ENCODE measurements around the gene SMIM27.
"Not testable (repeated sequence)": the region's sequence is repeated elsewhere in the genome, so short reads cannot be mapped to it uniquely, and the experiment has no call there.

SMIM27 gene

GRCh38 chr9:32526707-32527048, 25.4 kb upstream of the SMIM27 start:
- H3K4me3 ChIP-seq (ENCODE audit: low read depth, low read length): peak overlapping the region; percentile 86
- TF ChIP-seq, protein P1, sequence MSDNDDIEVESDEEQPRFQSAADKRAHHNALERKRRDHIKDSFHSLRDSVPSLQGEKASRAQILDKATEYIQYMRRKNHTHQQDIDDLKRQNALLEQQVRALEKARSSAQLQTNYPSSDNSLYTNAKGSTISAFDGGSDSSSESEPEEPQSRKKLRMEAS (IDR thresholded peaks at IDR 0.05; ENCODE audit: low read depth, low read length): 0 out of 2 replicates have a peak, but pooled peaks have one; percentile 4
- TF ChIP-seq, protein P2, sequence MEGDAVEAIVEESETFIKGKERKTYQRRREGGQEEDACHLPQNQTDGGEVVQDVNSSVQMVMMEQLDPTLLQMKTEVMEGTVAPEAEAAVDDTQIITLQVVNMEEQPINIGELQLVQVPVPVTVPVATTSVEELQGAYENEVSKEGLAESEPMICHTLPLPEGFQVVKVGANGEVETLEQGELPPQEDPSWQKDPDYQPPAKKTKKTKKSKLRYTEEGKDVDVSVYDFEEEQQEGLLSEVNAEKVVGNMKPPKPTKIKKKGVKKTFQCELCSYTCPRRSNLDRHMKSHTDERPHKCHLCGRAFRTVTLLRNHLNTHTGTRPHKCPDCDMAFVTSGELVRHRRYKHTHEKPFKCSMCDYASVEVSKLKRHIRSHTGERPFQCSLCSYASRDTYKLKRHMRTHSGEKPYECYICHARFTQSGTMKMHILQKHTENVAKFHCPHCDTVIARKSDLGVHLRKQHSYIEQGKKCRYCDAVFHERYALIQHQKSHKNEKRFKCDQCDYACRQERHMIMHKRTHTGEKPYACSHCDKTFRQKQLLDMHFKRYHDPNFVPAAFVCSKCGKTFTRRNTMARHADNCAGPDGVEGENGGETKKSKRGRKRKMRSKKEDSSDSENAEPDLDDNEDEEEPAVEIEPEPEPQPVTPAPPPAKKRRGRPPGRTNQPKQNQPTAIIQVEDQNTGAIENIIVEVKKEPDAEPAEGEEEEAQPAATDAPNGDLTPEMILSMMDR (IDR thresholded peaks at IDR 0.05; ENCODE audit: low read depth, low read length): no peak
- no peak for DNase-seq (ENCODE audit: low read depth)

DNA sequence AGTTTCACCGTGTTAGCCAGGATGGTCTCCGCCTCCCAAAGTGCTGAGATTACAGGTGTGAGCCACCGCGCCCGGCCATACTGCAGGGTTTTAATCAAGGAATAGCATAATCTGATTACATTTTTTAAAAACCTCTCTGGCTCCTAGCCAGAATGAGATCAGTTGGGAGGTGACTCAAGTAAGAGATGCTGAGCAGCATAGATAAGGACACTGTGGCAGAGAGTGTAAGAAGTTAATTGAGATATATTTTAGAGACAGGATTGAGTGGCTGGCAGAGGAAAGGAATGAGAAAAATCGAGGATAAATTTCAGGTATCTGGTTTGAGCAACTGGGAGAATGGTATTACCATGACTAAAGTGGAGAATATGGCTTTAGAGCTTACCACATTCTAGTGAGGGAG, 18.8 kb upstream of the SMIM27 start:
- no peak overlapping the region for H3K4me3 ChIP-seq (ENCODE audit: low read depth, low read length)
- no peak for TF ChIP-seq MYC (IDR thresholded peaks at IDR 0.05; ENCODE audit: low read depth, low read length)
- TF ChIP-seq, protein P2 (IDR thresholded peaks at IDR 0.05; ENCODE audit: low read depth, low read length): no peak
- TF ChIP-seq, protein P1 (IDR thresholded peaks at IDR 0.05; ENCODE audit: low read depth, low read length): no peak
- TF ChIP-seq POLR2A (IDR thresholded peaks at IDR 0.05; ENCODE audit: extremely low read depth, insufficient read length): no peak
- no peak for DNase-seq (ENCODE audit: low read depth)

GRCh38 chr9:32533816-32534215, 18.3 kb upstream of the SMIM27 start:
- TF ChIP-seq, protein P1 (IDR thresholded peaks at IDR 0.05; ENCODE audit: low read depth, low read length): no peak
- TF ChIP-seq POLR2A (IDR thresholded peaks at IDR 0.05; ENCODE audit: extremely low read depth, insufficient read length): no peak
- TF ChIP-seq, protein P2 (IDR thresholded peaks at IDR 0.05; ENCODE audit: low read depth, low read length): no peak
- TF ChIP-seq MYC (IDR thresholded peaks at IDR 0.05; ENCODE audit: low read depth, low read length): no peak
- no peak for DNase-seq (ENCODE audit: low read depth)
- no peak overlapping the region for H3K4me3 ChIP-seq (ENCODE audit: low read depth, low read length)

DNA sequence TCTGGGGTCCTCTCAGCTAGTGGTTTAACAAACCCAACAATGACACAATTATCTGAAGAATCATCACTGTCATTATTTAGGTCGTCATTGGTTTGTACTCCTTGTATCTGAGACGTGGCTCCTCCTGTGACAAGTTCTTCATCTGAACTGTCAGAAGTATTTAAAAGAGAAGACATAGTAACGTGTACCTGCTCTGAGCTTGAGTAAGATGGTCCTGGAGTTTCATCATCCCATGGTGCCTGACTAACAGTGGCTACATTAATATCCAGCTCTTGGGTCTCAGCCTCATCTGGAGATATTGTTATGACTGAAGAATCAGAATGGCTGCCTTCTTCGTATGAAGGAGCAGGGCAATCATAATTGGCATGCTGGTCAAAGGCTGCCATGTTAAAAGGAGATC, 9.1 kb upstream of the SMIM27 start:
- no peak for DNase-seq (ENCODE audit: low read depth)
- TF ChIP-seq, protein P1 (IDR thresholded peaks at IDR 0.05; ENCODE audit: low read depth, low read length): no peak
- TF ChIP-seq POLR2A (IDR thresholded peaks at IDR 0.05; ENCODE audit: extremely low read depth, insufficient read length): no peak
- TF ChIP-seq MYC (IDR thresholded peaks at IDR 0.05; ENCODE audit: low read depth, low read length): no peak
- TF ChIP-seq, protein P2 (IDR thresholded peaks at IDR 0.05; ENCODE audit: low read depth, low read length): no peak
- H3K4me3 ChIP-seq (ENCODE audit: low read depth, low read length): no peak overlapping the region

- DNase-seq (ENCODE audit: low read depth): no peak
- no peak for TF ChIP-seq MYC (IDR thresholded peaks at IDR 0.05; ENCODE audit: low read depth, low read length)
- TF ChIP-seq, protein P2 (IDR thresholded peaks at IDR 0.05; ENCODE audit: low read depth, low read length): no peak
- TF ChIP-seq, protein P1 (IDR thresholded peaks at IDR 0.05; ENCODE audit: low read depth, low read length): no peak
- TF ChIP-seq POLR2A (IDR thresholded peaks at IDR 0.05; ENCODE audit: extremely low read depth, insufficient read length): no peak
- no peak overlapping the region for H3K4me3 ChIP-seq (ENCODE audit: low read depth, low read length)
These were observed 6.2 kb upstream of the SMIM27 start for GRCh38 chr9:32545884-32546283.

DNA sequence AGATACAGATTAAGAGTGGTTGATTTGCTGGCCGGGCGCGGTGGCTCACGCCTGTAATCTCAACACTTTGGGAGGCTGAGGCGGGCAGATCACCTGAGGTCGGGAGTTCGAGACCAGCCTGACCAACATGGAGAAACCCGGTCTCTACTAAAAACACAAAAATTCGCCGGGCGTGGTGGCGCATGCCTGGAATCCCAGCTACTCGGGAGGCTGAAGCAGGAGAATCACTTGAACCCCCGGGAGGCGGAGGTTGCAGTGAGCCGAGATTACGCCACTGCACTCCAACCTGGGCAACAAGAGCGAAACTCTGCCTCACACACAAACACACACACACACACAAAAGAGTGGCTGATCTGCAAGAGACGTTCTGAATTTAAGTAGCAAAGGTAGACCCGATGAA, 3.9 kb upstream of the SMIM27 start:
- DNase-seq (ENCODE audit: low read depth); H3K4me3 ChIP-seq (ENCODE audit: low read depth, low read length): not testable (repeated sequence)

Data from NB4 (cell line).